Measurements from ENCODE around the gene POU2F3.
"Not testable (repeated sequence)": the region's sequence is repeated elsewhere in the genome, so short reads cannot be mapped to it uniquely, and the experiment has no call there.

POU2F3 gene

GRCh38 chr11:120256178-120256577 lies 16.2 kb downstream of the POU2F3 start:
- peak; percentile 19 for DNase-seq

- no peak for DNase-seq
These were observed 16.8 kb downstream of the POU2F3 start for GRCh38 chr11:120256779-120257178.

GRCh38 chr11:120257346-120257745 lies 17.4 kb downstream of the POU2F3 start:
- no peak for DNase-seq

- no peak for DNase-seq
These were observed 18.7 kb downstream of the POU2F3 start for GRCh38 chr11:120258661-120259060.

- no peak for DNase-seq
These were observed 19.3 kb downstream of the POU2F3 start for GRCh38 chr11:120259241-120259640.

GRCh38 chr11:120259988-120260565 lies 20.1 kb downstream of the POU2F3 start:
- no peak for DNase-seq

- DNase-seq = no peak
These were observed 20.7 kb downstream of the POU2F3 start for GRCh38 chr11:120260616-120261015.

GRCh38 chr11:120261321-120261720 lies 21.4 kb downstream of the POU2F3 start:
- no peak for DNase-seq

- DNase-seq = no peak
These were observed 22.0 kb downstream of the POU2F3 start for GRCh38 chr11:120261931-120262330.

GRCh38 chr11:120267319-120267718 lies 27.4 kb downstream of the POU2F3 start:
- no peak for DNase-seq

GRCh38 chr11:120268686-120269085 lies 28.7 kb downstream of the POU2F3 start:
- DNase-seq = no peak

GRCh38 chr11:120270386-120270785 lies 30.4 kb downstream of the POU2F3 start:
- no peak for DNase-seq

GRCh38 chr11:120271672-120272071 lies 31.7 kb downstream of the POU2F3 start:
- no peak for DNase-seq

GRCh38 chr11:120272303-120272702 lies 32.4 kb downstream of the POU2F3 start:
- DNase-seq = no peak

GRCh38 chr11:120273432-120273831 lies 33.5 kb downstream of the POU2F3 start:
- DNase-seq = no peak

GRCh38 chr11:120273956-120274355 lies 34.0 kb downstream of the POU2F3 start:
- not testable (repeated sequence) for DNase-seq

- DNase-seq = no peak
These were observed 39.6 kb downstream of the POU2F3 start for GRCh38 chr11:120279502-120279901.

GRCh38 chr11:120280600-120281051 lies 40.7 kb downstream of the POU2F3 start:
- DNase-seq = no peak

- no peak for DNase-seq
These were observed 41.3 kb downstream of the POU2F3 start for GRCh38 chr11:120281143-120281795.

- DNase-seq = no peak
These were observed 43.2 kb downstream of the POU2F3 start for GRCh38 chr11:120283124-120283523.

- peak; percentile 8 for DNase-seq
These were observed 44.3 kb downstream of the POU2F3 start for GRCh38 chr11:120284272-120284671.

- DNase-seq = no peak
These were observed 45.3 kb downstream of the POU2F3 start for GRCh38 chr11:120285256-120285655.

- no peak for DNase-seq
These were observed 48.1 kb downstream of the POU2F3 start for GRCh38 chr11:120288021-120288420.

GRCh38 chr11:120289426-120289825 lies 49.5 kb downstream of the POU2F3 start:
- no peak for DNase-seq

GRCh38 chr11:120290956-120291355 lies 51.0 kb downstream of the POU2F3 start:
- DNase-seq = no peak

Measured in NCI-H345 (cell line).